GM21447 (cell line): ENCODE data around the gene ECSCR.
"Not testable (repeated sequence)": the region's sequence is repeated elsewhere in the genome, so short reads cannot be mapped to it uniquely, and the experiment has no call there.

Experiments used
- ATAC-seq: cut with Tn5 transposase; IDR thresholded peaks from one replicate; pipeline ENCODE4 v1.9.1; 2021; ENCODE audit not compliant: unreplicated experiment

The ECSCR gene

DNA sequence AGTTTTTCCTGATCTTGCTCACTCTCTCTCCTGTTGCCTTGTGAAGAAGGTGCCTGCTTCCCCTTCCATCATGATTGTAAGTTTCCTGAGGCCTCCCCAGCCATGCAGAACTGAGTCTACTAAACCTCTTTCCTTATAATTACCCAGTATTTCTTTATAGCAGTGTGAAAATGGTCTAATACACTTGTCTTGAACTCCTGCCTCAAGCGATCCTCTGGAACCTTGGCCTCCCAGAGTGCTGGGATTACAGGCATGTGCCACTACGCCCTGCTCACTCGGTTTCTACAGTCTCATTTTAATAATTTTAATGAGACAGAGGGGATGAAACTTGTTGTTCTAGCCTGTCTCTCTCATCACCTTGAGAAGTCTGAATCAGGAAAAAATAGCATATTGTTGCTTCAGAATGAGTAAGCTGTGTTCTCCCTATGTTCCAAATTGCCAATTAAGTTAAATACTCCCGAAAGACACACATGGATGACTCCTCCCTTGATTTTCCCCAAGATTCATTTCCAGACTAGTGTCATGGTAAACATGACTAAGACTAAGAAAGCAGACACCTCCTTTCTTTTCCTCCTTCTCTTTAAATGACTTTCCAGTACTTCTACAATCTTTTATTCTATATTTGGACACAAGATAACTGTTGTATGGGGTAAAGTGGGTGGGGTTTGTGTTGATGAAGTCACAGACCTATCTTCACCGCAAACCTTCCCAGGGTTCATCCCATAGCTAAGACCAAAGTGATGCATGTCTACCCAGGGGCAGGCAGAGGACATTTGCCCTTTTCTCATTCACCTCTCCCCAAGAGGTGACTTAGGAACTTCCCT lies 15.4 kb downstream of the ECSCR start:
- peak; percentile 69 for ATAC-seq

DNA sequence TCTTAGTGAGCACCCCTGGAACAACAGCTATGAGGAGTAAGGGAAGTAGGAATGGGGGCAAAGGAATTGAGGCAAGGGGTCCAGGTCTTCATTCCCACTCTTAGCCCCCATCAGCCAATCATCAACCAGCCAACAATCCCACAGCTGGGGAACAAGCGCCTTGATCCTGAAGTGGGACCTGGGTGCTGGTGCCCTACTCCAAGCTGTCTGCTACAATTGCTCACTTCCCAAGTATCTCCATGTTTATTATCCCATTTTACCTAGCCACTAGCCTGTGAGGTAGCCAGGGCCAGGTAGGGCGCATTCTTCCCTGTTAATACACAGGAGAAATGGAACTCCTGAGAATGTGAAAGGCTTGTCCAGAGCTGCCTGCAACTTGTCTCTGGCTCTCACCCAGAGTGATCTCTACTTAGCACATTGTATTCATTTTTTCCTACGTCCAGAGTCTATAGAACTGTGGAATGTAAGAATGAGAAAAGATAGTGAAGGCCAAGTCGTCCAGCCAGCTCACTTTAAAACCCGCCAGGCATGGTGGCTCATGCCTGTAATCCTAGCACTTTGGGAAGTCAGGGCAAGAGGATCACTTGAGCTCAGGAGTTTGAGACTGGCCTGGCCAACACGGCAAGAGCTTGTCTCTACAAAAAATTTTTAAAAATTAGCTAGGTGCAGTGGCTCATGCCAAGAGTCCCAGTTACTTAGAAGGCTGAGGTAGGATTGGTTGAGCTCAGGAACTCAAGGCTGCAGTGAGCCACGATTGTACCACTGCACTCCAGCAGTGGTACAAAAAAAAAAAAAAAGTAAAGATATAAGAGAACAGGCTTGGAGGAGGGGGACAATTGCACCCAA lies 17.0 kb downstream of the ECSCR start:
- no peak for ATAC-seq

DNA sequence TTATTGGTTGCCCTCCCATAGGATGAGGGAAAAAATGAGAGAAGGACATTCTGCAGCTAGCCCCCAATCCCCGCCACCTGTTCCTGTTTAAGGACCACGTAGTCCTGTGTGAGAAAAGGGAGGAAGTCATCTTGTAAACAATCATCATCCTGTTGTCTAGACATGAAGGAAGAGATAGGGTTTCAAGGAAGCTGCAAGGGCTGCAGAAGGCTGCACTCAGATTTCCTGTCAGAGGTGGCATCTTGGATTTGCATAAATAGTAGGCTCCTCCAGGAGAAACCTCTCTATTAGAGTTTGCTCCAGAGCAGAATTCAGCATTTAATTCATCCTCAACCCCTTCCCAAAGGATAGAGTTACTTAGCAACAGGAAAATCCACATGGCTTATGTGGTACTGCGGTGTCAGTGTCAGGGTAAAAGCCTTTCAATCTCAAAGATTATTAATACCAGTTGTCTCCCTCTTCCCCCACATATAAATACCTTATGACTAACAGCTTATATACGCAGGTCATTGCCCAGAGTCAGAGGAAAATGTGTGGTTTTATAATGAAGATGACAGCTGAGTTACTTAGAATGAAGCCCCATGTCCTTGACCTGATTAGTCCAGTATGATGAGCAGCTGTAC lies 18.6 kb downstream of the ECSCR start:
- no peak for ATAC-seq

DNA sequence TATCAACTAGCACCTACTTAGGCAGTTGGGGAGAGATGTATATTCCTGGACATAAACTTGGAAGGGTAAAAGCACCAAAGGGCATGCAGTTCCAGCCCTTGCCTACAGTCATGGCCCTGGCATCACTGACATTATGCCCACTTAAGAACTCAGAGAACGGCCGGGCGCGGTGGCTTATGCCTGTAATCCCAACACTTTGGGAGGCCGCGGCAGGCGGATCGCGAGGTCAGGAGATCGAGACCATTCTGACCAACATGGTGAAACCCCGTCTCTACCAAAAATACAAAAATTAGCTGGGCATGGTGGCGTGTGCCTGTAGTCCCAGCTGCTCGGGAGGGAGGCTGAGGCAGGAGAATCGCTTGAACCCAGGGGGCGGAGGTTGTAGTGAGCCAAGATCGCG lies 22.1 kb downstream of the ECSCR start:
- ATAC-seq, result not testable (repeated sequence)

DNA sequence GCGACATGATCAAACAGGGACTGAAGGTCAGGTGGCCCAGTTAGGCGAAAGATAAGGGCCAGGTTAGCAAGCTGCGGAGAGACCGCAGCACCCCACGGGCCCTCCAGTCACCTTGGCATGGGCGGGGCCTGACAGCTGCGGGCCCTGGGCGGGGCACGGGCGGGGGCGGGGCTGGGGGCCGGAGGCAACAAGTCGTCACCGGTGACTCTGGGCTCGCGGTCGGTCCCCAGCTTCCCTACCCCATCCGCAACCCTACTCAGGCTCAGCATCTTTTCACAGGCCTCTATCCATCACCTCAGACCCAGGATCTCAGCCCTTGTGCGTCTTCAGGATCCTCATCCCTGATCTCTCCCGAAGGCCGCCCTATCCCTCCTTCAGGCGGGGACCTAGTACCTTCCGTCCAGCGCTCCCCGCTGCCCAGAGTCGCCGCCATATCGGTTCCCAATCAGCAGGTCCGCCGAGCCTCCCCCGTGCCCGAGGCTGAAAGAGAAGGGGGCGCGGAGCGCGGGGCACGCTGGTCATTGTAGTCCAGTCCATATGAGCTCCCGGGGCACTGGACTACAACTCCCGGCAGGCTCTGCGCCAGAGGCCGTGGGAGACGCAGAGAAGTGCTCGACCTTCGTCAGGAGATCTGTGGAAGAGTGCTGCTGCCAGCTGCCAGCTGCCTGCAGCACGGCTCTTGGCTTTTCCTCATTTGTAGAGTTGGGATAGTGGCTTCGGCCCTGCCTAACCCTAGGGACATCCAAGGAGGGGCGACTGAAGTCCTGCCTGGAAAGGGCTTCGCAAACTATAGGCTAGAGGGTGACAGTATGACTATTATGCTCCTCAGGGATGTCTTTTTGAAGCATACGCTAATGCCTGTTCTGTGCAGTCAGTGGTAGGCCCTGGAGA lies 23.3 kb downstream of the ECSCR start, which contains the start of gene DNAJC18:
Gene DNAJC18 (minus strand): TSS at position 513 of the 891 bp plus-strand sequence. CDS start 80 bp downstream, at position 433.
- peak; percentile 92 for ATAC-seq

DNA sequence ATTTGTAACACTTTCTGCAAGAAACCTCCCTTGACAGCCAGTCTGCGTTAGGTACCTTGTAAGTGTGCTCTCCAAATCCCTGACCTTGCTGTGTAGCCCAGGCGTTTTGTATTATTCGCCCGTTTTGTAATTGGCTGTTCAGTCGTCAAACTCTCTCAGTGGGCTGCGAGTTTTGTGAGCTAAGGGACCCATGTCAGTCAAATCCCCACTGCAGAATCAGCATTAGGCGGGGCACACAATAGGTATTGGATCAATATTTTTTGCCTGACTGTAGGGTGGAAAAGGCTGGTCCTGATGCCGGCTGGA lies 23.9 kb downstream of the ECSCR start:
- ATAC-seq, result no peak

DNA sequence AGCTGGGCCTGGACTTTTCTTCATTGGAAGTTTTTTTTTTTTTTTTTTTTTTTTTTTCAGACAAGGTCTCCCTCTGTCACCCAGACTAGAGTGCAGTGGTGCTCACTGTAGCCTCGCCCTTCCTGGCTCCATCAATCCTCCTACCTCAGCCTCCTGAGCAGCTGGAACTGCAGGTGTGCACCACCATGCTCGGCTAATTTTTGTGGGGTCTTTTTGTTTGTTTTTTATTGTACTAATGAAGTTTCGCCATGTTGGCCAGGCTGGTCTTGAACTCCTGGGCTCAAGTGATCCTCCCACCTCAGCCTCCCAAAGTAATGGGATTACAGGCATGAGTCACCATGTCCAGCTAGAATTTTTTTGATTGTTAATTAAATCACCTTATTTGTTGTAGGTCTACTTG lies 26.9 kb downstream of the ECSCR start:
- no peak for ATAC-seq

DNA sequence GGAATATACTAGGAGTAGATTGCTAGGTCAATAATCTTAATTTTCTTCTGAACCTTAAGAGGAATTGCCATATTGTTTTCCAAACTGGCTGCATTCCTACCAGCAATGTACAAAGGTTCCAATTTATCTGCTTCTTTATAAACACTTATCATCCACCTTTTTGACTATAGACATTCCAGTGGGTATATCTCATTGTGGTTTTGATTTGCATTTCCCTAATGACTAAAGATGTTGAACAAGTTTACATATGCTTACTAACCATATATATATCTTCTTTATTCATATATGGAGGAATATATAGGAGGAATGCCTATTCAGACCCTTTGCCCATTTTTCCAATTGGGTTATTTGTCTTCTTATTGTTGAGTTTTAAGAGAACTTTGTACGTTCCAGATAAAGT lies 30.8 kb downstream of the ECSCR start:
- no peak for ATAC-seq

DNA sequence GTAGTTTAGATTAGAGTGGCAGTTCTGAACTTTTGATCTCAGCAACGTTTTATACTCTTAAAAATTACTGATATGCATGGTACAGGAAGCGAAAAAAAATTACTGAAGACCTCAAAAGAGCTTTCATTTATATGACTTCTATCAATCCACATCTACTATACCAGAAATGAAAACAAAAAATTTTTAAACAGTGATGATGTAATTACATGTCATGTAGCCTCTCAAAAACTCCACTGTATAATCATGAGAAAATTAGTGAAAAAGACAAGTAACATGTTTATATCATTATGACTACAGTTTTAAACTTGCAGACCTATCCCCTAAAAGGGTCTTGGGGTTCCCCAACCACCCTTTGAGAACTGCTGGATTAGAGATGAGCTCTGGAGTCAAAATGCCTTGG lies 32.5 kb downstream of the ECSCR start:
- ATAC-seq, result no peak

DNA sequence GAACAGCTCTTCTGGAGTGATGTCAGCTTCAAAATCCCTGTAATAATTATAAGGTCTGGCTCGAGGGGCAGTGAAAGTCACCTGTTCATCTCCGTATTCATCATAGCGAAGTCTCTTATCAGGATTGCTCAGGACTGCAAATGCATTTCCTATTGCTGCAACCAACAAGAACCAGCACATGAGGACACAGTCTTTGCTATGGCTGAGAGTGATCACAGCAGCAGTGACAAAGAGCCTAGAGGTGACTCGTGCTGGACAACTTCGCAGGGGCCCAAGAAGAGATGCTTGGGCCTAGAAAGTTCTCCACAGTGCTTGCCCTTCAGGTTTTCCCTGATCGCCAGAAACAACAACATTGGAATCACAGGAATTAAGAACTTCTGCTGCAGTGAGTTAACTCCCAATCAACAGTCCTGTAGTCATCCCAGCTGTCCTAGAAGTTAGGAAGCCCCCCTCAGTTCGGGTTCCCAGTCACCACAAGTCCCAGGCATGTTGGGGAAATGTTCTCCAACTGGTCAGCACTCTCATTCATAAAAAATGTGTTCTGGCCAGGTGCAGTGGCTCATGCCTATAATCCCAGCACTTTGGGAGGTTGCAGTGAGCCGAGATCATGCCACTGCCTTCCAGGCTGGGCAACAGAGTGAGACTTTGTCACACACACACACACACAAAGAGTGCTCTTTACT lies 36.2 kb downstream of the ECSCR start:
- ATAC-seq, result no peak

DNA sequence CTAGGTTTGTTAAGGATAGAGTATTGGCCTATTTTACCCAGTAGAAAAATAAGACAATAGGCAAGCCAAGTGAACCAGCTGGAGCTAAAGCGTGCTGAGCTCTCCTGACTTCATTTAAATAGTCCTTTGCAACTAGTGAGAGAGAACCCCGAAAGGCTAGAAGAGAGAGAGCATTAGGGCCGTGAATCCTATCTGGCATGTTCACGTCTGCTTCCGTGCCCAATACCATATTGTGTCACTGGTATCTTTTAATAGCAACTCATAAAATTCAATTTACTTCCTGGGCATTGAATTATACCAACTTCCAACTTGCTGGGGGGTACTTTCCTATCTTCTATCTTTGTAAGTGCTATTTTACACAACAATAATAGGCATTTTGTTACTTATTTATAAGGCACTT lies 37.0 kb downstream of the ECSCR start:
- no peak for ATAC-seq

DNA sequence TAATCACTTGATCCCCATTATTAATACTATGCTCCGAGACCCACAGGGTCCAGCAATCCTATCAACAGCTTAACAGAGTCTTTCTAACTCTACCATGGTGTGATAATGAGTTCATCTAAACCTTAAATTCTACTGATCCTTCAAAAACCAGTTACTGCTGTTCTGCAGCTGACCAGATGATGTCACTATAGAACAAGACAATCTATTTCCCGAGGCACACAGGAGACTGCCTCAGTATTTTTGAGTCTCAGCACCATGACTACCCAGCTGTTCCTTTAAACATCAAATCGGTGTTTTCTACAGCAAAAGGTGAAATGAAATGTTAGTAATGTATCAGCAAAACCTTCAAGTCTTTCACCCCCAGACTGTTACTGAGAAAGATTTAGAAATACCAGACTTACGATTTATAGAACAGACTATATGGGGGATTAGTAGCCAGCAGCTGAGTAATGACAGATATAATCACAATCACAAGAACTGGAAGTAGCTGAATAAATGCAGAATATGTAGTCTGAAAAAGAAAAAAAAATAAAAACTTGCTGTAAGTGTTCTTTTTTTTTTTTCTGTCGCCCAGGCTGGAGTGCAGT lies 40.1 kb downstream of the ECSCR start:
- peak; percentile 57 for ATAC-seq

DNA sequence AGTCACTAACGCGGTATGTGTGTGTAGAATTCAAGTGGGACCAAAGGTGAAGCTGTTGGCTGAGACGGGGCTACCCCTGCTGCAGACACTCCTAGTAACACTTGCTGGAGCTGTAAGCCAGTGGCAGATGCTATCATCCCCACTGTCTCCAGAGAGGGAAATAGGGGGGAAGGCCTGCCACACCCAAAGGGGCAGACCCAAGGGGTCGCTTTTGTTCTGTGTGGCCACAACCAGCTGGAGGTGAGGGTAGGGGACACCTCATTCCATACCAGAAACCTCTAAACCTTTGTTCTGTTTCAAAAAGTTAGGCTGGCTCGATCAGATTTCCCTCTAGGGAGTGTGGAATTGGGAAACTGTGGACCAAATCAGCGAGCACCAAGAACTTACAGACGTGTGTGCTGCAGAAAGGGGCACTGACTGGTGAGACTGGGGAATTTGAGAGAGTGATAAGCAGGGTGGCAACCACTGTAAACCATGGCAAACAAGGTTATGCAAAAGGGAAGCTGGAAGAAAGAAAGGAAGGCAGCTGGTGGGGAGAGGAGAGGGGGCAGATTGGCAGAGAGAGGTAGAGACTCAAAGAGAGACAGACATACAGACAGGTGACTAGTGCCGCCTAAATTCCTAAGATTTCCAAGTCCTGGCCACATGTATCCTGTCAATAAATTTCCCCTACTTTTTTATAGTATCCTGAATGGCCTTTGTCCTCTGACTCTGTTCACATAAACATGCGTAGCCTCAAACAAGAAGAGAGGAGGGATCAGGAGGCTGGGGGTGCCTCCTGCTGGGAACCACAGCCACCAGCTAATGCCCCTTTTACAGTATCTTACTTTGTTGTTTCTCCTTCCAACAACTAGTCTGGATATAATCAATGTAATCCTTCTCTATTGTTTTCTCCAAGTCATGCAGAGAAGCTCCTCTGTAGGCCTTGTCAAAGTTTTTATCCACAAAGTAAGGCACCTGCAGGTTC lies 43.0 kb downstream of the ECSCR start:
- no peak for ATAC-seq

DNA sequence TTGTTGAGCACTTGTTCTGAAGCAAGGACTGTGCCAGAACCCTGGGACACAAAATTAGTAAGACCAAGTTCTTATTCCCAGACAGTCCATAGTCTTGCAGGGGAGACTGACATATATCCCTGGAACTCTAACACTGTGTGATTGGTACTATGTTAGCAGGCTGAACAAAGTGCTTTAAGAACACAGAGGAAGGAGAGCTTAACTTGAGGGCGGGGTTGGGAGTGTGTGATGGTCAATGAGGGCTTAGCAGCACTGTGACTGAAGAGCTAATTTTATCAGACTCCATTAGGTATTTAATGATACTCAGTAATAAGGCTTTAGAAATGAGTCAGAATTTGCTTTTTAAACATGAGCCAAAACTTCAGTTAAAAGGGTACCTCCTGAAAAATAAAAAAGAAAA lies 43.8 kb downstream of the ECSCR start:
- no peak for ATAC-seq

DNA sequence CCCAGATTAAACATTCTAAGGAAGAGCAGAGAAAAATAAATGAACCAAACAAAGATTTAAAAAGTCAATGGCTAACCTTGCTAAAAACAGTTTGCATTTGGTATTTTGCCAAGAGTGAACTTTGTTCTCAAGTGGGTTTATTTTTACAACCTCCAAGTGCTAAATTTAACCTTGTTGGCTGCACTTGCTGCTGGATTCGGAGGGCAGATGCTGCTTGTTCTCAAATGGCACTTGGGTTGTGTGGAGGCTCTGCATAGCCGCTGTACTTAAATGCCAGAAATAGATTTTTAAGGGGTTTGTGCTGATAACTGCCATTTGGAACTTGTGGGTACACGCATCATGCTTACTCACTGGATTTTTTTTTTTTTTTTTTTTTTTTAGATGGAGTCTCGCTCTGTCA lies 45.3 kb downstream of the ECSCR start:
- no peak for ATAC-seq

DNA sequence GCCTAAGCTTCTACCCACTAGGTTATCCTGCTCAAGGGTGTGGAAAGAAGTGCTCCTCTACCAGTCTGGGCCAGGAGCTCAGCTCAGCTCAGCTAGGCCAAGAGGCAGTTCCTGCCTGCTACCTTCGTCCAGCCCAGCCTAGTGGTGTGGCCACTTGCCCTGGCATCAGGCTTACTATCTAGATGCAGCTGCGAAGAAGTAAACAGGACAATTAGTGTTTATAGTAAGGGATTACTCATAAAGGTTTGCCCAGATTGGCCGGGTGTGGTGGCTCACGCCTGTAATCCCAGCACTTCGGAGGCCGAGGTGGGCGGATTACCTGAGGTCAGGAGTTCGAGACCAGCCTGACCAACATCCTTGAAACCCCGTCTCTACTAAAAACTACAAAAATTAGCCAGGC lies 45.9 kb downstream of the ECSCR start:
- ATAC-seq, result no peak

DNA sequence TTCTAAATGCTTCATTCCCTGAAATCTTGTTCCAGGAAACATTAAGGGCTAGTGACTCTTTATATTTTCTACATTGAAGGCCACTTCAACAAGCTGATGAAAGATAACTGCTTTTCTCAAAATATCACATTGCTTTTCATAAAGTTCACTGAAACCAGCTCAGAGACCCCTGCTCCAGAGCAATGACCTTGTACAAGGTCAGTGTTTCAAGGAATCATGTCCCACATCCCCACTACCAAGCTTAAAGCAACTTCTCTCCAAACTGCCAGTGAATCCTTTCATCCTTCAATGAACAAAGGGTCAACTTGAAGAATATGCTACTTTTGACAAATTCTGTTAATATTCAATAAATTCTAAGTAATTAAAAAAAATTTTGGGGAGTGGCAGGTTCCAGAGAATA lies 46.7 kb downstream of the ECSCR start:
- no peak for ATAC-seq

DNA sequence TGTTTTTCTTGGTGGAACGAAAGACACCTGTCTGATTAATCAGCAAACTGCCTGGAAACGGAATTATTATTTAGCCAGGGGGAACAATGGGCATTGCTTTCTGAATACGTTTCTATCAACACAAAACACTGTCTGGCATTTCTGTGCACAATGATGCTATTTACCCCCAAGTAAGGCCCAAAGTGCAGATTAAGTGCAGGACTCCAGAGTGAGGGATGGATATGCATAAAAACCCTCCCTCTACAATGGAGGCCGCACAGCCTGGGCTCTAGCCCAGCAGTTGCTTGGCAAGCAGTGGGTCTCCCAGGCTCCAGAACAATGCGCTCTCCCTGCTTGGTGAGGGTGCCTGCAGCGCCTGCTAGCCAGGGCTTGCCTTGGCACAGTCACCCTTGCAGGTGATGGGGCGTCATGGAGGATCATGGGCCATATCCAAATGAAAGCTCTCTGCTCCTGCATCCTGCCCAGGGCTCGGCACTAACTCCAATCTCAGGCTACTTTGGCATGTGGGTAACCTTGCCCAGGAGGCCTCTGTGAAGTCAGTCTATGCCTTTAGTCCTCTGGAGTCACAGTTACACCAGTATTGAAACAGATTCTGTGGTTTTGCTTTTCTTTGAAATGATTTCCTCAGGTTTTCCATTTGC lies 47.2 kb downstream of the ECSCR start:
- no peak for ATAC-seq
